ENCODE data around the gene KCNG4.

- TF ChIP-seq CTCF (optimal IDR thresholded peaks at IDR 0.05 in 1 of 3, IDR thresholded peaks at IDR 0.05 in 1 of 3, conservative IDR thresholded peaks at IDR 0.05 in 1 of 3; ENCODE audit: extremely low read depth in 1 of 3, insufficient read depth in 2 of 3, low read length in 3 of 3) (no peak), EZH2 (IDR thresholded peaks at IDR 0.05; ENCODE audit: low read length) (no peak)
Observed at GRCh38 chr16:84252184-84252583, 12.4 kb upstream of the KCNG4 start.

Measured in keratinocyte (primary cell).